Tibial nerve (tissue), 4 donors: Measurements from ENCODE around the gene SLC9A3.
"Not testable (repeated sequence)": the region's sequence is repeated elsewhere in the genome, so short reads cannot be mapped to it uniquely, and the experiment has no call there.

Experiments used
- EP300 ChIP-seq, 2 donors: sonication (generic); formaldehyde crosslinking; IDR thresholded peaks; one replicate each; pipeline ENCODE4 v1.6.1; 2017; ENCODE audit warnings: antibody characterized with exemption in 2 of 2, mild to moderate bottlenecking in 1 of 2
- POLR2A ChIP-seq, 2 donors: fragments of 450-650 bp; IDR thresholded peaks; one replicate each; pipeline ENCODE4 v1.6.1; 2017; ENCODE audit warnings: antibody characterized with exemption in 2 of 2, mild to moderate bottlenecking in 2 of 2, moderate library complexity in 2 of 2
- TF ChIP-seq, protein P1 (sequence below), 5 experiments: fragments of 200-600 bp in 3 of 5; fragments of 450-650 bp in 2 of 5; sonication (generic) in 3 of 5; IDR thresholded peaks; one replicate each; pipeline ENCODE4 v1.5.1; 2016 to 2019; ENCODE audit warnings: antibody characterized with exemption in 5 of 5, mild to moderate bottlenecking in 3 of 5, moderate library complexity in 2 of 5

DNA sequence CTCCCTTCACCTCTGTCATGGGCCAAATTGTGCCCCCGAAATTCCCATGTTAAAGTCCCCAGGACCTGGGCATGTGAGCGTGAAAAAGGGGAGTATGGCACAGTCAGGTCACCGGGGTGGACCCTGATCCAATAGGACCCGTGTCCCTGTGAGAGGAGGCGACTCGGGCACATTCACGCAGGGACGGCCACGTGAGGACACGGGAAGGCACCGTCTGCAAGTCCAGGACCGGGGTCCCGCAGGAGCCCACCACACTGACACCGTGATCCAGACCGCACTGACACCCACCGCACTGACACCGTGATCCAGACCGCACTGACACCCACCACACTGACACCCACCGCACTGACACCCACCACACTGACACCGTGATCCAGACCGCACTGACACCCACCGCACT, 37.7 kb downstream of the SLC9A3 start:
- TF ChIP-seq, protein P1, sequence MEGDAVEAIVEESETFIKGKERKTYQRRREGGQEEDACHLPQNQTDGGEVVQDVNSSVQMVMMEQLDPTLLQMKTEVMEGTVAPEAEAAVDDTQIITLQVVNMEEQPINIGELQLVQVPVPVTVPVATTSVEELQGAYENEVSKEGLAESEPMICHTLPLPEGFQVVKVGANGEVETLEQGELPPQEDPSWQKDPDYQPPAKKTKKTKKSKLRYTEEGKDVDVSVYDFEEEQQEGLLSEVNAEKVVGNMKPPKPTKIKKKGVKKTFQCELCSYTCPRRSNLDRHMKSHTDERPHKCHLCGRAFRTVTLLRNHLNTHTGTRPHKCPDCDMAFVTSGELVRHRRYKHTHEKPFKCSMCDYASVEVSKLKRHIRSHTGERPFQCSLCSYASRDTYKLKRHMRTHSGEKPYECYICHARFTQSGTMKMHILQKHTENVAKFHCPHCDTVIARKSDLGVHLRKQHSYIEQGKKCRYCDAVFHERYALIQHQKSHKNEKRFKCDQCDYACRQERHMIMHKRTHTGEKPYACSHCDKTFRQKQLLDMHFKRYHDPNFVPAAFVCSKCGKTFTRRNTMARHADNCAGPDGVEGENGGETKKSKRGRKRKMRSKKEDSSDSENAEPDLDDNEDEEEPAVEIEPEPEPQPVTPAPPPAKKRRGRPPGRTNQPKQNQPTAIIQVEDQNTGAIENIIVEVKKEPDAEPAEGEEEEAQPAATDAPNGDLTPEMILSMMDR (IDR thresholded peaks at IDR 0.05), result not testable (repeated sequence)
- not testable (repeated sequence) for TF ChIP-seq POLR2A, EP300 (IDR thresholded peaks at IDR 0.05)
